Fibroblast of lung (primary cell): ENCODE measurements around the gene ASAP3. TPM values are rescaled to one million over a fixed set of nuclear protein-coding genes. Genes with fewer than 3 reads are reported as not detected.

Experiments
- DNase-seq, 2 donors: peaks; one replicate each; pipeline versions ENCODE4 v3.0.0 to v3.0.0-alpha.2; 2010; ENCODE audit warnings: low read depth in 2 of 2
- H2AFZ ChIP-seq: 2 replicates; pipeline ENCODE4 v1.5.1; 2012; ENCODE audit warnings: low read length, control low read depth, inconsistent platforms
- H3K27ac ChIP-seq: 2 replicates; pipeline ENCODE4 v1.5.1; 2011; ENCODE audit warnings: low read length, control low read depth; ENCODE audit not compliant: insufficient read depth
- H3K27me3 ChIP-seq: 2 replicates; pipeline ENCODE4 v1.5.1; 2011; ENCODE audit warnings: mild to moderate bottlenecking, low read length; ENCODE audit not compliant: control insufficient read depth, insufficient read depth
- H3K36me3 ChIP-seq: 2 replicates; pipeline ENCODE4 v1.5.1; 2011; ENCODE audit warnings: low read length; ENCODE audit not compliant: control insufficient read depth, insufficient read depth
- H3K4me1 ChIP-seq: 2 replicates; pipeline ENCODE4 v1.5.1; 2011; ENCODE audit warnings: low read length; ENCODE audit not compliant: control insufficient read depth, insufficient read depth; ENCODE audit errors: extremely low read depth
- H3K4me2 ChIP-seq: 2 replicates; pipeline ENCODE4 v1.5.1; 2011; ENCODE audit warnings: low read length, control low read depth; ENCODE audit not compliant: insufficient read depth; ENCODE audit errors: extremely low read depth
- H3K4me3 ChIP-seq, 4 experiments: fragments of 200-600 bp in 1 of 4; sonication (generic) in 1 of 4; replicated peaks in 1 of 4; 2 replicates each; pipeline ENCODE4 v1.5.1; 2011 to 2016; ENCODE audit warnings: low read length in 4 of 4, low read depth in 3 of 4, mild to moderate bottlenecking in 3 of 4, control low read depth in 2 of 4, inconsistent platforms in 1 of 4, mixed read lengths in 1 of 4; ENCODE audit not compliant: insufficient read depth in 1 of 4; ENCODE audit errors: control extremely low read depth in 1 of 4
- H3K79me2 ChIP-seq: 2 replicates; pipeline ENCODE4 v1.5.1; 2012; ENCODE audit warnings: mild to moderate bottlenecking, low read length, inconsistent platforms; ENCODE audit not compliant: control insufficient read depth, insufficient read depth
- H3K9ac ChIP-seq: 2 replicates; pipeline ENCODE4 v1.5.1; 2011; ENCODE audit warnings: mild to moderate bottlenecking, low read length, control low read depth; ENCODE audit not compliant: insufficient read depth
- H3K9me3 ChIP-seq: 2 replicates; pipeline ENCODE4 v1.5.1; 2012; ENCODE audit warnings: low read depth, low read length; ENCODE audit not compliant: control insufficient read depth, insufficient read depth
- H4K20me1 ChIP-seq: 2 replicates; pipeline ENCODE4 v1.5.1; 2011; ENCODE audit warnings: low read length; ENCODE audit not compliant: control insufficient read depth, insufficient read depth; ENCODE audit errors: extremely low read depth
- CTCF ChIP-seq, 2 donors: IDR thresholded peaks in 1 of 2; conservative IDR thresholded peaks in 1 of 2; 1 replicate in 1 of 2; 2 replicates in 1 of 2; pipeline ENCODE4 v1.5.1; 2011 to 2012; ENCODE audit warnings: low read length in 2 of 2, control low read depth in 1 of 2, inconsistent platforms in 1 of 2, low read depth in 1 of 2, mild to moderate bottlenecking in 1 of 2
- EZH2 ChIP-seq: IDR thresholded peaks from 2 replicates; pipeline ENCODE4 v1.5.1; 2012; ENCODE audit warnings: low read length, control low read depth, mild to moderate bottlenecking; ENCODE audit errors: missing control alignments
- polyA plus RNA-seq, 2 donors: library from polyadenylated mRNA; depleted of rRNA in 1 of 2; stranded (reverse) in 1 of 2; unstranded in 1 of 2; fragments of >200 nt; gene quantifications; 2 replicates each; pipeline ENCODE4 v1.2.1, GENCODE V29; 2011 to 2012; ENCODE audit warnings: missing spikeins in 1 of 2
- total RNA-seq: library from RNA; depleted of rRNA; stranded (reverse); fragments of >200 nt; gene quantifications from 2 replicates; pipeline ENCODE4 v1.2.1, GENCODE V29; 2014

ASAP3 gene
- total and polyA plus RNA-seq, 2 donors (not counting 1 experiment from before 2014, with no cell fraction given), result 14.2 to 73.2 TPM

GRCh38 chr1:23531562-23532094 is 47.6 kb upstream of the ASAP3 start:
- H3K9me3 ChIP-seq, result no peaks in the 10 kb centered on the region
- H3K9ac ChIP-seq, result no peak overlapping the region
- peak overlapping the region; percentile 59 for H3K4me2 ChIP-seq
- H3K4me3 ChIP-seq, result peak overlapping the region in 3 of 4 experiments; percentile 8 to 45 (median 9)
- no peak overlapping the region for H3K27ac ChIP-seq
- no peaks in the 10 kb centered on the region for H3K36me3 ChIP-seq
- no peaks in the 10 kb centered on the region for H4K20me1 ChIP-seq
- H3K27me3 ChIP-seq, result no peaks in the 10 kb centered on the region
- no peak for DNase-seq
- TF ChIP-seq CTCF (conservative IDR thresholded peaks at IDR 0.05 in 1 of 2, IDR thresholded peaks at IDR 0.05 in 1 of 2; ENCODE audit: low read depth in 1 of 2, low read length in 2 of 2) (no peak), EZH2 (no peak)
- peaks cover 14% of the 10 kb centered on the region for H3K4me1 ChIP-seq
- H3K79me2 ChIP-seq, result no peaks in the 10 kb centered on the region
- peak overlapping the region; percentile 6 for H2AFZ ChIP-seq

- peak within 1 kb of the TSS; percentile 91 for H3K4me2 ChIP-seq
- H3K27ac ChIP-seq, result peak within 1 kb of the TSS; percentile 60
- H3K36me3 ChIP-seq, result no peaks in the 10 kb centered on the region
- H2AFZ ChIP-seq, result peak within 1 kb of the TSS; percentile 8
- no peaks in the 10 kb centered on the region for H3K79me2 ChIP-seq
- TF ChIP-seq EZH2 (no peak), CTCF (conservative IDR thresholded peaks at IDR 0.05 in 1 of 2, IDR thresholded peaks at IDR 0.05 in 1 of 2; ENCODE audit: low read depth in 1 of 2, low read length in 2 of 2) (peak in 1 of 2 donors; percentile 20)
- H3K4me1 ChIP-seq, result peaks cover 14% of the 10 kb centered on the region
- peak within 1 kb of the TSS; percentile 44 for H3K9ac ChIP-seq
- DNase-seq, result peak; percentile 78 to 85
- H3K27me3 ChIP-seq, result no peaks in the 10 kb centered on the region
- H3K9me3 ChIP-seq, result no peaks in the 10 kb centered on the region
- H3K4me3 ChIP-seq, result peak within 1 kb of the TSS; percentile 46 to 76 (median 62)
- no peaks in the 10 kb centered on the region for H4K20me1 ChIP-seq
These were observed 47.0 kb upstream of the ASAP3 start, which contains the start of gene E2F2 for GRCh38 chr1:23530747-23531561. E2F2 (minus strand) TSS chr1:23531233; CDS start chr1:23530793, 440 bp downstream.

GRCh38 chr1:23530087-23530746 is 46.2 kb upstream of the ASAP3 start:
- Histone ChIP-seq H3K79me2 (no peaks in the 10 kb centered on the region), H3K4me3 (peak overlapping the region; percentile 20 to 76 (median 62)), H3K4me2 (peak overlapping the region; percentile 91), H4K20me1 (no peaks in the 10 kb centered on the region), H3K27ac (no peak overlapping the region), H3K36me3 (no peaks in the 10 kb centered on the region), H2AFZ (no peak overlapping the region), H3K9ac (peak overlapping the region; percentile 44), H3K9me3 (no peaks in the 10 kb centered on the region), H3K4me1 (peaks cover 14% of the 10 kb centered on the region), H3K27me3 (no peaks in the 10 kb centered on the region)
- no peak for TF ChIP-seq EZH2
- no peak for TF ChIP-seq CTCF (conservative IDR thresholded peaks at IDR 0.05 in 1 of 2, IDR thresholded peaks at IDR 0.05 in 1 of 2; ENCODE audit: low read depth in 1 of 2, low read length in 2 of 2)
- DNase-seq, result no peak
